HepG2 (cell line): ENCODE measurements around the gene PPIB. TPM values are rescaled to one million over a fixed set of nuclear protein-coding genes. Genes with fewer than 3 reads are reported as not detected.

Source experiments
- HDAC2 ChIP-seq: sonication (generic); formaldehyde crosslinking; IDR thresholded peaks from 2 replicates; pipeline ENCODE4 v1.4.0; 2020; ENCODE audit warnings: missing genetic modification reagents
- HES4 ChIP-seq: sonication (generic); formaldehyde crosslinking; IDR thresholded peaks from 2 replicates; pipeline ENCODE4 v1.9.0; 2021; ENCODE audit warnings: mild to moderate bottlenecking, missing genetic modification reagents, borderline replicate concordance
- HNRNPUL1 ChIP-seq: fragments of 200-400 bp; formaldehyde crosslinking; IDR thresholded peaks from 2 replicates; pipeline ENCODE4 v1.6.1; 2017; ENCODE audit warnings: low read depth, mild to moderate bottlenecking, low read length, moderate library complexity
- MAF1 ChIP-seq: sonication (generic); formaldehyde crosslinking; IDR thresholded peaks from 2 replicates; pipeline ENCODE4 v1.5.0; 2020; ENCODE audit warnings: missing genetic modification reagents, borderline replicate concordance
- MAFF ChIP-seq: IDR thresholded peaks from 2 replicates; pipeline ENCODE4 v1.6.1; 2011; ENCODE audit warnings: low read depth, low read length, improper control_type of control experiment
- NCOR1 ChIP-seq: fragments of 200-600 bp; sonication (generic); IDR thresholded peaks from 2 replicates; pipeline ENCODE4 v1.7.0; 2017; ENCODE audit warnings: antibody characterized with exemption, low read length, borderline replicate concordance
- NFIB ChIP-seq: sonication (generic); formaldehyde crosslinking; IDR thresholded peaks from 2 replicates; pipeline ENCODE4 v1.9.0; 2021; ENCODE audit warnings: missing genetic modification reagents, mild to moderate bottlenecking, borderline replicate concordance
- PAWR ChIP-seq: sonication (generic); formaldehyde crosslinking; IDR thresholded peaks from 2 replicates; pipeline ENCODE4 v1.4.0; 2020; ENCODE audit warnings: missing genetic modification reagents, mild to moderate bottlenecking, borderline replicate concordance
- RORA ChIP-seq: sonication (generic); formaldehyde crosslinking; IDR thresholded peaks from 2 replicates; pipeline ENCODE4 v1.5.0; 2020; ENCODE audit warnings: mild to moderate bottlenecking, missing genetic modification reagents, moderate library complexity
- SMARCE1 ChIP-seq: fragments of 450-650 bp; IDR thresholded peaks from 2 replicates; pipeline ENCODE4 v1.6.1; 2017; ENCODE audit warnings: borderline replicate concordance
- SNAPC2 ChIP-seq: sonication (generic); formaldehyde crosslinking; IDR thresholded peaks from 2 replicates; pipeline ENCODE4 v1.8.1; 2022; ENCODE audit warnings: mild to moderate bottlenecking, missing genetic modification reagents
- ZBTB3 ChIP-seq: sonication (generic); formaldehyde crosslinking; IDR thresholded peaks from 2 replicates; pipeline ENCODE4 v1.4.0; 2020; ENCODE audit warnings: low read depth, mild to moderate bottlenecking, moderate library complexity, missing genetic modification reagents, borderline replicate concordance
- ZBTB7B ChIP-seq: sonication (generic); formaldehyde crosslinking; IDR thresholded peaks from 2 replicates; pipeline ENCODE4 v1.4.0; 2020; ENCODE audit warnings: missing genetic modification reagents
- ZNF430 ChIP-seq: sonication (generic); formaldehyde crosslinking; IDR thresholded peaks from 2 replicates; pipeline ENCODE4 v1.9.0; 2021; ENCODE audit warnings: mild to moderate bottlenecking, missing genetic modification reagents
- ZNF567 ChIP-seq: sonication (generic); formaldehyde crosslinking; IDR thresholded peaks from 2 replicates; pipeline ENCODE4 v1.8.1; 2023; ENCODE audit warnings: mild to moderate bottlenecking, missing genetic modification reagents, borderline replicate concordance
- ZNF652 ChIP-seq: IDR thresholded peaks from 2 replicates; pipeline ENCODE4 v1.6.1; 2016; ENCODE audit warnings: low read depth, borderline replicate concordance
- ZNF737 ChIP-seq: sonication (generic); formaldehyde crosslinking; IDR thresholded peaks from 2 replicates; pipeline ENCODE4 v1.5.0; 2020; ENCODE audit warnings: missing genetic modification reagents, mild to moderate bottlenecking, borderline replicate concordance
- polyA plus RNA-seq, 8 experiments: library from polyadenylated mRNA; depleted of rRNA in 3 of 8; stranded (reverse) in 7 of 8; unstranded in 1 of 8; fragments of >200 nt; fragmentation: Illumina TruSeq in 4 of 8; extraction: Trizol in 4 of 8; gene quantifications; 2 replicates each; pipeline versions ENCODE4 v1.2.1 to v1.2.3, GENCODE V29; 2011 to 2016; ENCODE audit warnings: low read depth in 4 of 8, missing spikeins in 1 of 8, mixed read lengths in 1 of 8; ENCODE audit not compliant: insufficient read depth in 1 of 8
- total RNA-seq, 5 experiments: library from RNA; depleted of rRNA; stranded (reverse); fragments of >200 nt; fragmentation: Illumina TruSeq; extraction: Trizol; gene quantifications; 2 replicates each; pipeline ENCODE4 v1.2.3, GENCODE V29; 2016; ENCODE audit warnings: low read depth in 1 of 5
- TF ChIP-seq, protein P1 (sequence below): sonication (generic); formaldehyde crosslinking; IDR thresholded peaks from 2 replicates; pipeline ENCODE4 v1.8.1; 2022; ENCODE audit warnings: mild to moderate bottlenecking, missing genetic modification reagents
- TF ChIP-seq, protein P2 (sequence below): sonication (generic); formaldehyde crosslinking; IDR thresholded peaks from 2 replicates; pipeline ENCODE4 v1.4.0; 2020; ENCODE audit warnings: missing genetic modification reagents
- TF ChIP-seq, protein P3 (sequence below): sonication (generic); IDR thresholded peaks from 2 replicates; pipeline ENCODE4 v1.6.1; 2016; ENCODE audit warnings: low read depth, borderline replicate concordance
- TF ChIP-seq, protein P4 (sequence below): sonication (generic); formaldehyde crosslinking; conservative IDR thresholded peaks from 2 replicates; pipeline ENCODE4 v1.4.0; 2020; ENCODE audit warnings: missing genetic modification reagents
- TF ChIP-seq, protein P5 (sequence below): sonication (generic); formaldehyde crosslinking; IDR thresholded peaks from 2 replicates; pipeline ENCODE4 v1.4.0; 2020; ENCODE audit warnings: missing genetic modification reagents, borderline replicate concordance

The PPIB gene
- total and polyA plus RNA-seq, 2 of the 13 experiments (the other 11 are each of a cell fraction or from before 2014, with no cell fraction given), result 780 to 882 TPM

DNA sequence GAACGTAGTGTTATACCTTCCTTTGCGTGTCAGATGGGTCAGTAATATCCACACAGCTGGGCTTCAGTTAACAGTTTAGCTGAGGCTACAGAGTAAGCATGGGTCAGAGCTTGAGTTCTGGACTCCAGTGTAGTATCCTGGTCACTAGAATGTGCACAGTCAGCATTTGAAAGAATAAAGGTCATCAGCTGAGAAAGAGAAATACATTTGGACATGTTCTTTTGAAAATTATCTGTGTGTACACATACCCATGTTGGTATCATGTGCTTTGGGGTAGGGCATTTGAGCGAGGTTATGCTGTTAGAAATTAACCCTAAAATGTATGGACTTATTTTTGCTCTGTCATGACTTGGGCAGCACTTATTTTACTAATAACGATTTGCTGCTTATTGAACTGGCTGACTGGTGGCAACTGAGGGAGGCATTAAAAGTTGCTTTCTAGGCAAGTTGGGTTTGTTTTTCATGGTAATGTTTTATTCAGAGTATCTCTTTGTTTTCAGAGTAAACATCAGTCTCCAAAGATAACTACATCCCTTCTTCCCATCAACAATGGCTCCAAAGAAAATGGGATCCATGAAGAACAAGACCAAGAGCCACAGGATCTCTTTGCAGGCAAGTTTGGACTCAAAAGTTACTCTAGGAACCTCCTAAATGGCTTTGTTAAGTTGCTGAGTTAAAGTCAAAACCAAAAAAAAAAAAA, 50.6 kb downstream of the PPIB start (continued):
- TF ChIP-seq ZNF737 (CRISPR knock-in tag) (no peak), ZNF652 (peak; percentile 90), ZBTB3 (no peak), SNAPC2 (CRISPR knock-in tag) (no peak), MAF1 (CRISPR knock-in tag) (no peak), RORA (CRISPR knock-in tag) (no peak), NFIB (CRISPR knock-in tag) (no peak), HES4 (CRISPR knock-in tag) (no peak), SMARCE1 (no peak), ZNF430 (CRISPR knock-in tag) (no peak), PAWR (CRISPR knock-in tag) (no peak), NCOR1 (peak; percentile 42; the same call in 1 of the 2 replicates), ZNF567 (no peak), HDAC2 (CRISPR knock-in tag) (0 out of 2 replicates have a peak, but pooled peaks have one; percentile 23), HNRNPUL1 (no peak), MAFF (peak; percentile 100), ZBTB7B (no peak)
- TF ChIP-seq, protein P1, sequence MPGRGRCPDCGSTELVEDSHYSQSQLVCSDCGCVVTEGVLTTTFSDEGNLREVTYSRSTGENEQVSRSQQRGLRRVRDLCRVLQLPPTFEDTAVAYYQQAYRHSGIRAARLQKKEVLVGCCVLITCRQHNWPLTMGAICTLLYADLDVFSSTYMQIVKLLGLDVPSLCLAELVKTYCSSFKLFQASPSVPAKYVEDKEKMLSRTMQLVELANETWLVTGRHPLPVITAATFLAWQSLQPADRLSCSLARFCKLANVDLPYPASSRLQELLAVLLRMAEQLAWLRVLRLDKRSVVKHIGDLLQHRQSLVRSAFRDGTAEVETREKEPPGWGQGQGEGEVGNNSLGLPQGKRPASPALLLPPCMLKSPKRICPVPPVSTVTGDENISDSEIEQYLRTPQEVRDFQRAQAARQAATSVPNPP (CRISPR knock-in tag), result no peak
- TF ChIP-seq, protein P2, sequence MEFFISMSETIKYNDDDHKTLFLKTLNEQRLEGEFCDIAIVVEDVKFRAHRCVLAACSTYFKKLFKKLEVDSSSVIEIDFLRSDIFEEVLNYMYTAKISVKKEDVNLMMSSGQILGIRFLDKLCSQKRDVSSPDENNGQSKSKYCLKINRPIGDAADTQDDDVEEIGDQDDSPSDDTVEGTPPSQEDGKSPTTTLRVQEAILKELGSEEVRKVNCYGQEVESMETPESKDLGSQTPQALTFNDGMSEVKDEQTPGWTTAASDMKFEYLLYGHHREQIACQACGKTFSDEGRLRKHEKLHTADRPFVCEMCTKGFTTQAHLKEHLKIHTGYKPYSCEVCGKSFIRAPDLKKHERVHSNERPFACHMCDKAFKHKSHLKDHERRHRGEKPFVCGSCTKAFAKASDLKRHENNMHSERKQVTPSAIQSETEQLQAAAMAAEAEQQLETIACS, result no peak
- TF ChIP-seq, protein P3, sequence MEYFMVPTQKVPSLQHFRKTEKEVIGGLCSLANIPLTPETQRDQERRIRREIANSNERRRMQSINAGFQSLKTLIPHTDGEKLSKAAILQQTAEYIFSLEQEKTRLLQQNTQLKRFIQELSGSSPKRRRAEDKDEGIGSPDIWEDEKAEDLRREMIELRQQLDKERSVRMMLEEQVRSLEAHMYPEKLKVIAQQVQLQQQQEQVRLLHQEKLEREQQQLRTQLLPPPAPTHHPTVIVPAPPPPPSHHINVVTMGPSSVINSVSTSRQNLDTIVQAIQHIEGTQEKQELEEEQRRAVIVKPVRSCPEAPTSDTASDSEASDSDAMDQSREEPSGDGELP, result peak; percentile 94
- TF ChIP-seq, protein P4, sequence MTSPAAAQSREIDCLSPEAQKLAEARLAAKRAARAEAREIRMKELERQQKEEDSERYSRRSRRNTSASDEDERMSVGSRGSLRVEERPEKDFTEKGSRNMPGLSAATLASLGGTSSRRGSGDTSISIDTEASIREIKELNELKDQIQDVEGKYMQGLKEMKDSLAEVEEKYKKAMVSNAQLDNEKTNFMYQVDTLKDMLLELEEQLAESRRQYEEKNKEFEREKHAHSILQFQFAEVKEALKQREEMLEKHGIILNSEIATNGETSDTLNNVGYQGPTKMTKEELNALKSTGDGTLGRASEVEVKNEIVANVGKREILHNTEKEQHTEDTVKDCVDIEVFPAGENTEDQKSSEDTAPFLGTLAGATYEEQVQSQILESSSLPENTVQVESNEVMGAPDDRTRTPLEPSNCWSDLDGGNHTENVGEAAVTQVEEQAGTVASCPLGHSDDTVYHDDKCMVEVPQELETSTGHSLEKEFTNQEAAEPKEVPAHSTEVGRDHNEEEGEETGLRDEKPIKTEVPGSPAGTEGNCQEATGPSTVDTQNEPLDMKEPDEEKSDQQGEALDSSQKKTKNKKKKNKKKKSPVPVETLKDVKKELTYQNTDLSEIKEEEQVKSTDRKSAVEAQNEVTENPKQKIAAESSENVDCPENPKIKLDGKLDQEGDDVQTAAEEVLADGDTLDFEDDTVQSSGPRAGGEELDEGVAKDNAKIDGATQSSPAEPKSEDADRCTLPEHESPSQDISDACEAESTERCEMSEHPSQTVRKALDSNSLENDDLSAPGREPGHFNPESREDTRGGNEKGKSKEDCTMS (CRISPR knock-in tag), result no peak
- TF ChIP-seq, protein P5, sequence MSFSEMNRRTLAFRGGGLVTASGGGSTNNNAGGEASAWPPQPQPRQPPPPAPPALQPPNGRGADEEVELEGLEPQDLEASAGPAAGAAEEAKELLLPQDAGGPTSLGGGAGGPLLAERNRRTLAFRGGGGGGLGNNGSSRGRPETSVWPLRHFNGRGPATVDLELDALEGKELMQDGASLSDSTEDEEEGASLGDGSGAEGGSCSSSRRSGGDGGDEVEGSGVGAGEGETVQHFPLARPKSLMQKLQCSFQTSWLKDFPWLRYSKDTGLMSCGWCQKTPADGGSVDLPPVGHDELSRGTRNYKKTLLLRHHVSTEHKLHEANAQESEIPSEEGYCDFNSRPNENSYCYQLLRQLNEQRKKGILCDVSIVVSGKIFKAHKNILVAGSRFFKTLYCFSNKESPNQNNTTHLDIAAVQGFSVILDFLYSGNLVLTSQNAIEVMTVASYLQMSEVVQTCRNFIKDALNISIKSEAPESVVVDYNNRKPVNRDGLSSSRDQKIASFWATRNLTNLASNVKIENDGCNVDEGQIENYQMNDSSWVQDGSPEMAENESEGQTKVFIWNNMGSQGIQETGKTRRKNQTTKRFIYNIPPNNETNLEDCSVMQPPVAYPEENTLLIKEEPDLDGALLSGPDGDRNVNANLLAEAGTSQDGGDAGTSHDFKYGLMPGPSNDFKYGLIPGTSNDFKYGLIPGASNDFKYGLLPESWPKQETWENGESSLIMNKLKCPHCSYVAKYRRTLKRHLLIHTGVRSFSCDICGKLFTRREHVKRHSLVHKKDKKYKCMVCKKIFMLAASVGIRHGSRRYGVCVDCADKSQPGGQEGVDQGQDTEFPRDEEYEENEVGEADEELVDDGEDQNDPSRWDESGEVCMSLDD (CRISPR knock-in tag), result no peak
